Activated CD4-positive, alpha-beta memory T cell treated with anti-CD3 and anti-CD28 coated beads for 36 hours (primary cell): Measurements from ENCODE around the gene ZNF865. TPM values are rescaled to one million over a fixed set of nuclear protein-coding genes. Genes with fewer than 3 reads are reported as not detected.

Source experiments
- CTCF ChIA-PET: fragments of 350-600 bp; sonication (Branson Sonifier 250); formaldehyde crosslinking; loops from one replicate; lab custom pipeline; 2021; ENCODE audit warnings: antibody characterized with exemption, inconsistent platforms; lab: Charles Lee
- POLR2A ChIA-PET: fragments of 350-600 bp; sonication (Branson Sonifier 250); formaldehyde crosslinking; loops from one replicate; lab custom pipeline; 2021; ENCODE audit warnings: antibody characterized with exemption; lab: Charles Lee
- DNase-seq: peaks from one replicate; pipeline ENCODE4 v3.0.0-alpha.2; 2020
- H3K27ac Mint-ChIP-seq: one replicate; pipeline ENCODE4 v1.8.0; 2021; ENCODE audit warnings: mixed read lengths
- H3K27me3 Mint-ChIP-seq: one replicate; pipeline ENCODE4 v1.8.0; 2021; ENCODE audit warnings: mixed read lengths
- H3K36me3 Mint-ChIP-seq: one replicate; pipeline ENCODE4 v1.8.0; 2021; ENCODE audit warnings: mixed read lengths
- H3K4me1 Mint-ChIP-seq: one replicate; pipeline ENCODE4 v1.8.0; 2021; ENCODE audit warnings: low read depth, mixed read lengths
- H3K4me3 Mint-ChIP-seq: one replicate; pipeline ENCODE4 v1.8.0; 2021; ENCODE audit warnings: mild to moderate bottlenecking, mixed read lengths
- H3K9me3 Mint-ChIP-seq: one replicate; pipeline ENCODE4 v1.8.0; 2021; ENCODE audit warnings: mixed read lengths
- intact Hi-C: fragments of 100-400 bp; cut with micrococcal nuclease; formaldehyde crosslinking; loops from one replicate; pipeline ENCODE4 v1.15.1; 2023
- total RNA-seq, 2 experiments: library from RNA; stranded (reverse); gene quantifications; one replicate each; pipeline ENCODE4 v1.2.3, GENCODE V29; 2021

ZNF865 gene
- total RNA-seq, 2 experiments from 2014 or later = 12.0 to 13.3 TPM

DNA sequence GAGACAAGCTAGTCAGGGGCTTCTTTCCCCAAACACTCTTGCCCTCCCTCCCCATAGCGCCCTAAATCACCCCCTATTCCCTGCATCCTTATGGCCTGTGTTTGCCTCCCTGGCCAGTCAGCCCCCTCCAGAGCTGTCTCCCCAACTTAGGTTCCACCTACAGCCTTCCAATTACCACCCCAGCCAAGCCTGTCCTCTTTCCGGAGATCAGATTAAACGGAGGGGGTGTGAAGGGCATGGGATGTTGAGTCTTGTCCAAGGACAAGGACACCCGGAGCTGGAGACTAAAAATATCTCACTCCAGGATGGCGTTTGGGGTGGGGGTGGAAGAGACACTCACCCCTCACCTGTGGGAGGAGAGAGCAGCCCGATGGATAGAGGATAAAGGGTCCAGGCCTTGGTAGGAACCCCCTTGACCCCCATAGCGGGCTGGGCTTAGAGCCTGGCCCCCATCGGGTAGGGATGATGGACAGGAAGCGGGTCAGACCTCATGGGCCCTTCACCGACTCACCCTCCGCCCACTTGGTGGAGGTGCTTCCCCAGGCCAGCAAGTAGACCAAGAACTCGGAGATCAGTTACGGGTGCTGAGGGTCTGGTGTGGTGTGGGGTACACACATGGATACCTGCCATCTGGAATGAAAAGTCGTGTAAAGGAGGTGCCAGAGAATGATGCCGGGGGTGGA, 6.0 kb downstream of the ZNF865 start:
- H3K4me3 Mint-ChIP-seq = no peak overlapping the region
- H3K9me3 Mint-ChIP-seq = no peaks in the 10 kb centered on the region
- peak overlapping the region; percentile 43 for H3K27ac Mint-ChIP-seq
- DNase-seq = no peak
- peaks cover 45% of the 10 kb centered on the region for H3K4me1 Mint-ChIP-seq
- intact Hi-C loops = no loop called here
- no peaks in the 10 kb centered on the region for H3K27me3 Mint-ChIP-seq
- POLR2A ChIA-PET = no interaction called here
- CTCF ChIA-PET = interaction anchor here (0.7 to 0.9 kb wide), 3 partner anchors 15 to 144 kb away, joined by 3 read pairs; no protein-coding TSS in a partner anchor
- peaks cover 27% of the 10 kb centered on the region for H3K36me3 Mint-ChIP-seq

DNA sequence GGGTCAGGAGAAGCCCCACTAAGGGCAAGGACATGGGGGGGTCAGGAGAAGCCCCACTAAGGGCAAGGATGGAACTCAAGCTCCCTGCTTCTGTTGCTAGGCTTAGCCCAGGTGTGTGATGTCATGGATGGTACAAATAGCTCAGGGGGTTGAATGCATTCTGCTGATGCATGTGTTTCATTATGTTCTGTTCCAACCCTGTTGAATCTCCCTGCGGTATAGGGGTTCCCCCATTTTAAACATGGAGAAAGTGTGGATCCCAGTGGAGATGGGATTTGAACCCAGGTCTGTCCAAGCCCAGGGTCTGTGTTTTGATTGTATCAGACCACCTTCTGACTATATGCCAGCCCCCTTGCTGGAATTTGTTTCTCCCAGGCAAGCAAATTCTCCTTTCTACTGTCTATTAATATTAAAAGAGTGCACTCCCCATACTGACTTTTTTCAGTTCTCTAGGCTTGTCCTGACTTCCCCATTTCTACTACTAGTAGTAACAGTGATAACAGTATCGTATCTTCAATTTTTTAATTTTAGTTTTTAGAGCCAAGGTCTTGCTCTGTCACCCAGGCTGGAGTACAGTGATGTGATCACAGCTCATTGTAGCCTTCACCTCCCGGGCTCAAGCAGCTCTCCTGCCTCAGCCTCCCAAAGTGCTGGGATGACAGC, 6.7 kb downstream of the ZNF865 start:
- peaks cover 38% of the 10 kb centered on the region for H3K4me1 Mint-ChIP-seq
- H3K27me3 Mint-ChIP-seq = no peaks in the 10 kb centered on the region
- DNase-seq = no peak
- peaks cover 26% of the 10 kb centered on the region for H3K36me3 Mint-ChIP-seq
- H3K27ac Mint-ChIP-seq = peak overlapping the region; percentile 43
- intact Hi-C loops = no loop called here
- ChIA-PET CTCF (interaction anchor here (0.9 kb wide), 1 partner anchor 145 kb away, joined by 3 read pairs; no protein-coding TSS in a partner anchor), POLR2A (no interaction called here)
- no peak overlapping the region for H3K4me3 Mint-ChIP-seq
- H3K9me3 Mint-ChIP-seq = no peaks in the 10 kb centered on the region

DNA sequence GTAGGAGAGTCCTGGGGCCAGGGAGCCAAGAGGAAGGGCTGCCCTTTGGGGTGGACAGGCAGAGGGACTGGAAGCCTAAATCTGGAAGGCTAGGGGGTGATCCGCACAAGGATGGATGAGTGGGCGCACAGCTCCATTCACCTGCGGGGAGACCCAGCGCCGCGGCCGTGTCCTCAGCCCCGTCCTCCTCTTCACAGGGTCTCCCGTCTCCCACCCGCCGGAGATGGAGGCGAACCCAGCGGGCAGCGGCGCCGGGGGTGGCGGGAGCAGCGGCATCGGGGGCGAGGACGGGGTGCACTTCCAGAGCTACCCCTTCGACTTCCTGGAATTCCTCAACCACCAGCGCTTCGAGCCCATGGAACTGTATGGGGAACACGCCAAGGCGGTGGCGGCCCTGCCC, 7.9 kb downstream of the ZNF865 start:
- Mint-ChIP-seq H3K36me3 (peaks cover 29% of the 10 kb centered on the region), H3K4me1 (peaks cover 29% of the 10 kb centered on the region), H3K4me3 (no peak overlapping the region), H3K27ac (no peak overlapping the region), H3K27me3 (no peaks in the 10 kb centered on the region), H3K9me3 (no peaks in the 10 kb centered on the region)
- intact Hi-C loops = no loop called here
- ChIA-PET POLR2A (no interaction called here), CTCF (no interaction called here)
- DNase-seq = no peak

DNA sequence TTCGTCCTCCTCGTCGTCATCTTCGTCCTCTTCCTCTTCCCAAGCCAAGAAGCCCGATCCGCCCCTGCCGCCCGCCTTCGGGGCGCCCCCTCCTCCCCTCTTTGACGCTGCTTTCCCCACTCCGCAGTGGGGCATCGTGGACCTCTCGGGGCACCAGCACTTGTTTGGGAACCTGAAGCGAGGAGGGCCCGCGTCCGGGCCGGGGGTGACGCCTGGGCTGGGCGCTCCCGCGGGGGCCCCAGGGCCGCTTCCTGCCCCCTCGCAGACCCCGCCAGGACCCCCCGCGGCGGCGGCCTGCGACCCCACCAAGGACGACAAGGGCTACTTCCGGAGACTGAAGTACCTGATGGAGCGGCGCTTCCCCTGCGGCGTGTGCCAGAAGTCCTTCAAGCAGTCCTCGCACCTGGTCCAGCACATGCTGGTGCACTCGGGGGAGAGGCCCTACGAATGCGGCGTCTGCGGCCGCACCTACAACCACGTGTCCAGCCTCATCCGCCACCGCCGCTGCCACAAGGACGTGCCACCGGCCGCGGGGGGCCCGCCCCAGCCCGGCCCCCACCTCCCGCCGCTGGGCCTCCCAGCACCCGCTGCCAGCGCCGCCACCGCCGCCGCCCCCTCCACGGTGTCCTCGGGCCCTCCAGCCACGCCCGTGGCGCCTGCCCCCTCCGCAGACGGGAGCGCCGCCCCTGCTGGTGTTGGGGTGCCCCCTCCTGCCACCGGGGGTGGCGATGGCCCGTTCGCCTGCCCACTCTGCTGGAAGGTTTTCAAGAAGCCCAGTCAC, 8.7 kb downstream of the ZNF865 start:
- Mint-ChIP-seq H3K4me1 (peaks cover 25% of the 10 kb centered on the region), H3K9me3 (no peaks in the 10 kb centered on the region), H3K27me3 (no peaks in the 10 kb centered on the region), H3K36me3 (peaks cover 29% of the 10 kb centered on the region), H3K27ac (no peak overlapping the region), H3K4me3 (no peak overlapping the region)
- ChIA-PET CTCF (no interaction called here), POLR2A (no interaction called here)
- no peak for DNase-seq
- intact Hi-C loops = no loop called here

DNA sequence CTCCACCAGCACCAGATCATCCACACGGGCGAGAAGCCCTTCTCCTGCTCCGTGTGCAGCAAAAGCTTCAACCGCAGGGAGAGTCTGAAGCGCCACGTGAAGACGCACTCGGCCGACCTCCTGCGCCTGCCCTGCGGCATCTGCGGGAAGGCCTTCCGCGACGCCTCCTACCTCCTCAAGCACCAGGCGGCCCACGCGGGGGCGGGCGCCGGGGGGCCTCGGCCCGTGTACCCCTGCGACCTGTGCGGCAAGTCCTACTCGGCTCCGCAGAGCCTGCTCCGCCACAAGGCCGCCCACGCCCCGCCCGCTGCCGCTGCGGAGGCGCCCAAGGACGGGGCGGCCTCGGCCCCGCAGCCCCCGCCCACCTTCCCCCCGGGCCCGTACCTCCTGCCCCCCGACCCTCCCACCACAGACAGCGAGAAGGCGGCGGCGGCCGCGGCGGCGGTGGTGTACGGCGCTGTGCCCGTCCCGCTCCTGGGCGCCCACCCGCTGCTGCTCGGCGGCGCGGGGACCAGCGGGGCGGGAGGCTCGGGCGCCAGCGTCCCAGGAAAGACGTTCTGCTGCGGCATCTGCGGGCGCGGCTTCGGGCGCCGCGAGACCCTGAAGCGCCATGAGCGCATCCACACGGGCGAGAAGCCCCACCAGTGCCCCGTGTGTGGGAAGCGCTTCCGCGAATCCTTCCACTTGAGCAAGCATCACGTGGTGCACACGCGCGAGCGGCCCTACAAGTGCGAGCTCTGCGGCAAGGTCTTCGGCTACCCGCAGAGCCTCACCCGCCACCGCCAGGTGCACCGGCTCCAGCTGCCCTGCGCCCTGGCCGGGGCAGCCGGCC, 9.5 kb downstream of the ZNF865 start:
- ChIA-PET POLR2A (no interaction called here), CTCF (interaction anchor here (1.3 kb wide), 1 partner anchor 9 kb away, joined by 3 read pairs; no protein-coding TSS in a partner anchor)
- no peak for DNase-seq
- Mint-ChIP-seq H3K36me3 (peaks cover 22% of the 10 kb centered on the region), H3K9me3 (no peaks in the 10 kb centered on the region), H3K4me3 (no peak overlapping the region), H3K27me3 (no peaks in the 10 kb centered on the region), H3K27ac (no peak overlapping the region), H3K4me1 (peaks cover 27% of the 10 kb centered on the region)
- intact Hi-C loops = no loop called here

DNA sequence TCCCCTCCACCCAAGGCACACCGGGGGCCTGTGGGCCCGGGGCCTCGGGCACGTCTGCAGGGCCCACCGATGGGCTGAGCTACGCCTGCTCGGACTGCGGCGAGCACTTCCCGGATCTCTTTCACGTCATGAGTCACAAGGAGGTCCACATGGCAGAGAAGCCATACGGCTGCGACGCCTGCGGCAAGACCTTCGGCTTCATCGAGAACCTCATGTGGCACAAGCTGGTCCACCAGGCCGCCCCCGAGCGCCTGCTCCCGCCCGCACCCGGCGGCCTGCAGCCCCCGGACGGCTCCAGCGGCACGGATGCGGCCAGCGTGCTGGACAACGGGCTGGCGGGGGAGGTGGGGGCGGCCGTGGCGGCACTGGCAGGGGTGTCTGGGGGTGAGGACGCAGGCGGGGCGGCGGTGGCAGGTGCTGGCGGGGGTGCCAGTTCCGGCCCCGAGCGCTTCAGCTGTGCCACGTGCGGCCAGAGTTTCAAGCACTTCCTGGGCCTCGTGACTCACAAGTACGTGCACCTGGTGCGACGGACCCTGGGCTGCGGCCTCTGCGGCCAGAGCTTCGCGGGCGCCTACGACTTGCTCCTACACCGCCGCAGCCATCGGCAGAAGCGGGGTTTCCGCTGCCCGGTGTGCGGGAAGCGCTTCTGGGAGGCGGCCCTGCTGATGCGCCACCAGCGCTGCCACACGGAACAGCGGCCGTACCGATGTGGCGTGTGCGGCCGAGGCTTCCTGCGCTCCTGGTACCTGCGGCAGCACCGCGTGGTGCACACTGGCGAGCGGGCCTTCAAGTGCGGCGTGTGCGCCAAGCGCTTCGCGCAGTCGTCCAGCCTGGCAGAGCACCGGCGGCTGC, 10.3 kb downstream of the ZNF865 start:
- Mint-ChIP-seq H3K36me3 (peaks cover 25% of the 10 kb centered on the region), H3K4me3 (no peak overlapping the region), H3K27ac (no peak overlapping the region), H3K27me3 (no peaks in the 10 kb centered on the region), H3K4me1 (peaks cover 30% of the 10 kb centered on the region), H3K9me3 (no peaks in the 10 kb centered on the region)
- DNase-seq = no peak
- CTCF ChIA-PET = interaction anchor here (1.3 kb wide), 1 partner anchor 10 kb away, joined by 3 read pairs; no protein-coding TSS in a partner anchor
- POLR2A ChIA-PET = no interaction called here
- intact Hi-C loops = no loop called here

DNA sequence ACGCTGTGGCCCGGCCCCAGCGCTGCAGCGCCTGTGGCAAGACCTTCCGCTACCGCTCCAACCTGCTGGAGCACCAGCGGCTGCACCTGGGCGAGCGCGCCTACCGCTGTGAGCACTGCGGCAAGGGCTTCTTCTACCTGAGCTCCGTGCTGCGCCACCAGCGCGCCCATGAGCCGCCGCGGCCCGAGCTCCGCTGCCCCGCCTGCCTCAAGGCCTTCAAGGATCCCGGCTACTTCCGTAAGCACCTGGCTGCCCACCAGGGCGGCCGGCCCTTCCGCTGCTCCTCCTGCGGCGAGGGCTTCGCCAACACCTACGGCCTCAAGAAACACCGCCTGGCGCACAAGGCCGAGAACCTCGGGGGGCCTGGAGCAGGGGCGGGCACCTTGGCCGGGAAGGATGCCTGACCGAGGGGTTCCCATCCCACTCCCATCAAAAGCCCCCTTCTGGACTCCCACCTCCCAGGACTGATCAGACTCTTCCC, 11.0 kb downstream of the ZNF865 start:
- Mint-ChIP-seq H3K4me1 (peaks cover 31% of the 10 kb centered on the region), H3K27ac (no peak overlapping the region), H3K27me3 (no peaks in the 10 kb centered on the region), H3K9me3 (no peaks in the 10 kb centered on the region), H3K36me3 (peaks cover 25% of the 10 kb centered on the region), H3K4me3 (no peak overlapping the region)
- intact Hi-C loops = no loop called here
- ChIA-PET CTCF (interaction anchor here (1.3 kb wide), 1 partner anchor 10 kb away, joined by 3 read pairs; no protein-coding TSS in a partner anchor), POLR2A (no interaction called here)
- DNase-seq = no peak

DNA sequence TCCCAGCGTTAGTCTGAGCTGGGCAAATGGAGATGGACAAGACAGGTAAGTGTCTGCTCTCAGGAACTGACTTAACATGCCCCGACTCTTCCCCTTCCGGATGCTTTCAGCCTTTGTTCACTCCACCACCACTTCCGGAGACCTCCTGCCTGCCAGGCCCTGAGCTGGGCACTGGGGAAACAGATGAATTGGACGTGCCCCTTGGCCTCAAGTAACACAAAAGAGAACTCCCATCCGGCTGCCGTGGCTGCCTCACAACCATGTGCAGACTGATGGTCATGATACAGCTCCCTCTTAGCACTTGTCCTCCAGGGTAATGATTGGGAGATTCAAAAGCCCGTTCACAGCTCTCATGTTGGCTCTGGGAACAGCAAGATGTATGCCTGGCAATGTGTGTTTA, 12.0 kb downstream of the ZNF865 start:
- Mint-ChIP-seq H3K4me3 (no peak overlapping the region), H3K9me3 (no peaks in the 10 kb centered on the region), H3K36me3 (peaks cover 25% of the 10 kb centered on the region), H3K27me3 (no peaks in the 10 kb centered on the region), H3K27ac (no peak overlapping the region), H3K4me1 (peaks cover 23% of the 10 kb centered on the region)
- intact Hi-C loops = no loop called here
- DNase-seq = no peak
- CTCF ChIA-PET = interaction anchor here (0.7 to 1.3 kb wide), 2 partner anchors 78 to 113 kb away, joined by 3 to 4 read pairs; no protein-coding TSS in a partner anchor
- POLR2A ChIA-PET = no interaction called here

DNA sequence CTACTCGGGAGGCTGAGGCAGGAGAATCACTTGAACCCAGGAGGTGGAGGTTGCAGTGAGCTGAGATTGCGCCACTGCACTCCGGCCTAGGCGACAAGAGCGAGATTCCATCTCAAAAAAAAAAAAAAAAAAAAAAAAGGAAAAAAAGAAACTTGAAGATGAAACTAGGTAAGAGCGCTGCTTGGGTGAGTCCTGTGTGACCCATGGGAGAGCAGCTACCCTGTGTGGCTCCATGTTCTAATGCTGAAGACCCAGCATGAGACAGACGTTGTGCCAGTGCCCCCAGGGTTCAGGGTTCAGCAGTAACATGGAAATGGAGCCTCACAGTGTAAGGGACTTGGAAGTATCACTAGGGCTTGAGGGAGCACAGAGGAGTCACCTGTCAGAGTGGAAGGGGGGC, 13.0 kb downstream of the ZNF865 start:
- H3K4me1 Mint-ChIP-seq = peaks cover 22% of the 10 kb centered on the region
- POLR2A ChIA-PET = no interaction called here
- CTCF ChIA-PET = interaction anchor here (1.3 to 1.8 kb wide), 2 partner anchors 12 to 114 kb away, joined by 3 to 6 read pairs; no protein-coding TSS in a partner anchor
- no peaks in the 10 kb centered on the region for H3K9me3 Mint-ChIP-seq
- no peak overlapping the region for H3K27ac Mint-ChIP-seq
- intact Hi-C loops = no loop called here
- peaks cover 17% of the 10 kb centered on the region for H3K36me3 Mint-ChIP-seq
- no peak overlapping the region for H3K4me3 Mint-ChIP-seq
- DNase-seq = no peak
- no peaks in the 10 kb centered on the region for H3K27me3 Mint-ChIP-seq

DNA sequence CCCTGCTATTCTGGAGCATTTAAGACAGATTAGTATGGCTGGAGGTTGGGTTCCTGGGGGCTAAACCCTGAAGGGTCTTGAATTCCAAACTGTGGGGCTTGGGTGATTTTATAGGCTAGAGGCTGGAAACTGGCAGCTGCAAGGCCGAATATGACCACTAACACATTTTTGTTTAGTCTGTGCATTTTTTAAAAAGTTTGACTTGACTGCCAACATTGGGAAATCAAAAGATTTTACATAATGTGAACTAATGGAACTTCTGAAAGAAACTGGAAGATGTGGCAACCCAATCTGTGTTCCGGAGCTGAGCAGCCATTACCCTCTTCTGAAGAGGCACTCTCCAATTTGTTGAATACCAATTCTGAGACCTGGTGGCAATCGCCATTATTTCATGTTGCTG, 13.8 kb downstream of the ZNF865 start:
- Mint-ChIP-seq H3K9me3 (no peaks in the 10 kb centered on the region), H3K4me3 (no peak overlapping the region), H3K4me1 (peaks cover 24% of the 10 kb centered on the region), H3K36me3 (peaks cover 17% of the 10 kb centered on the region), H3K27ac (no peak overlapping the region), H3K27me3 (no peaks in the 10 kb centered on the region)
- intact Hi-C loops = no loop called here
- POLR2A ChIA-PET = no interaction called here
- CTCF ChIA-PET = interaction anchor here (1.8 kb wide), 1 partner anchor 13 kb away, joined by 6 read pairs; no protein-coding TSS in a partner anchor
- no peak for DNase-seq
